Measurements from ENCODE around the gene BAZ1B.

DNA sequence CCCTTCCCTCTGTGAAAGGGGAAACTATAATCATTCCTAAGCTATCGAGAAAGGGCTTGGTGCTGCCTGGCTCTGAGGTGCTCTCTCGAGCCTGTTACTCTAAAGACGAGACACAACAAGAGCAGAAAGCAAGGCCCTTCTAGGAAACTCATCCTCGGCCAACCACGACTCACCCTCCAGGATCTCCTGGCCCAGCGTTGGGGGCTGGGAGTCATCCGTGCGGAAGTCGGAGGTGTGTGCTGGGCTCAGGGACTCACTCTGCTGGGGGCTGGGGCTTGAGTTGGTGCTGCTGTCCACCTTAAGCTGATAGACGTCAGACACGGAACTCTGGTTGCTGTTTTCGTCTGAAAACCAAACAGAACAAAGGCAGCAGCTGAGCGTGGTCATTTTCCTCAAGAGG is 17.6 kb upstream of the BAZ1B start:
- TF ChIP-seq, protein P1, sequence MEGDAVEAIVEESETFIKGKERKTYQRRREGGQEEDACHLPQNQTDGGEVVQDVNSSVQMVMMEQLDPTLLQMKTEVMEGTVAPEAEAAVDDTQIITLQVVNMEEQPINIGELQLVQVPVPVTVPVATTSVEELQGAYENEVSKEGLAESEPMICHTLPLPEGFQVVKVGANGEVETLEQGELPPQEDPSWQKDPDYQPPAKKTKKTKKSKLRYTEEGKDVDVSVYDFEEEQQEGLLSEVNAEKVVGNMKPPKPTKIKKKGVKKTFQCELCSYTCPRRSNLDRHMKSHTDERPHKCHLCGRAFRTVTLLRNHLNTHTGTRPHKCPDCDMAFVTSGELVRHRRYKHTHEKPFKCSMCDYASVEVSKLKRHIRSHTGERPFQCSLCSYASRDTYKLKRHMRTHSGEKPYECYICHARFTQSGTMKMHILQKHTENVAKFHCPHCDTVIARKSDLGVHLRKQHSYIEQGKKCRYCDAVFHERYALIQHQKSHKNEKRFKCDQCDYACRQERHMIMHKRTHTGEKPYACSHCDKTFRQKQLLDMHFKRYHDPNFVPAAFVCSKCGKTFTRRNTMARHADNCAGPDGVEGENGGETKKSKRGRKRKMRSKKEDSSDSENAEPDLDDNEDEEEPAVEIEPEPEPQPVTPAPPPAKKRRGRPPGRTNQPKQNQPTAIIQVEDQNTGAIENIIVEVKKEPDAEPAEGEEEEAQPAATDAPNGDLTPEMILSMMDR (conservative IDR thresholded peaks at IDR 0.05; ENCODE audit: low read length), result no peak
- TF ChIP-seq EZH2phosphoT487 (IDR thresholded peaks at IDR 0.05; ENCODE audit: borderline replicate concordance), result no peak
